Stomach (tissue), 19 donors: Measurements from ENCODE around the gene BOK. TPM values are rescaled to one million over a fixed set of nuclear protein-coding genes. Genes with fewer than 3 reads are reported as not detected.

ENCODE experiments used
- DNase-seq, 2 donors: peaks; one replicate each; pipeline versions ENCODE4 v3.0.0 to v3.0.0-alpha.2; 2013 to 2019
- H3K27ac ChIP-seq, 5 donors: fragments of 200-600 bp in 4 of 5; sonication (generic) in 4 of 5; one replicate each; pipeline ENCODE4 v1.5.1; 2013 to 2019; ENCODE audit warnings: mild to moderate bottlenecking in 1 of 5, moderate library complexity in 1 of 5
- H3K27me3 ChIP-seq, 3 donors: fragments of 200-600 bp; sonication (generic); one replicate each; pipeline ENCODE4 v1.5.1; 2017 to 2019; ENCODE audit warnings: mixed run types in 1 of 3
- H3K36me3 ChIP-seq, 4 donors: fragments of 200-600 bp; sonication (generic); 1 replicate in 3 of 4; 2 replicates in 1 of 4; pipeline ENCODE4 v1.5.1; 2016 to 2019
- H3K4me1 ChIP-seq, 4 donors: fragments of 200-600 bp; sonication (generic); one replicate each; pipeline ENCODE4 v1.5.1; 2016 to 2019
- H3K4me3 ChIP-seq, 4 donors: fragments of 200-600 bp; sonication (generic) in 3 of 4; one replicate each; pipeline ENCODE4 v1.5.1; 2016 to 2019; ENCODE audit warnings: mild to moderate bottlenecking in 1 of 4
- H3K9me3 ChIP-seq, 4 donors: fragments of 200-600 bp; sonication (generic); one replicate each; pipeline ENCODE4 v1.5.1; 2016 to 2019
- CTCF ChIP-seq, 7 experiments: fragments of 450-650 bp in 4 of 7; fragments of 200-600 bp in 3 of 7; sonication (generic) in 3 of 7; IDR thresholded peaks; one replicate each; pipeline ENCODE4 v1.5.1; 2016 to 2019; ENCODE audit warnings: antibody characterized with exemption in 7 of 7, control low read depth in 2 of 7, mild to moderate bottlenecking in 1 of 7
- EP300 ChIP-seq: sonication (generic); formaldehyde crosslinking; IDR thresholded peaks from one replicate; pipeline ENCODE4 v1.6.1; 2017; ENCODE audit warnings: antibody characterized with exemption
- POLR2A ChIP-seq, 4 donors: fragments of 450-650 bp; IDR thresholded peaks; one replicate each; pipeline ENCODE4 v1.6.1; 2016; ENCODE audit warnings: antibody characterized with exemption in 4 of 4, control low read depth in 2 of 4, mild to moderate bottlenecking in 1 of 4, moderate library complexity in 1 of 4
- POLR2AphosphoS5 ChIP-seq, 3 donors: sonication (generic); formaldehyde crosslinking; IDR thresholded peaks; one replicate each; pipeline ENCODE4 v1.6.1; 2016; ENCODE audit warnings: antibody characterized with exemption in 3 of 3
- WGBS, 5 donors: extraction: QIAGEN DNeasy Blood & Tissue Kit in 3 of 5; methylation state at CpG; one replicate each; pipeline versions ENCODE4 v1.1.5 to v1.1.7; 2013 to 2018; 5-methylcytosine and 5-hydroxymethylcytosine counted together
- intact Hi-C: fragments of 100-400 bp; cut with DNase I; formaldehyde crosslinking; loops from one replicate; pipeline ENCODE4 v1.15.1; 2023; ENCODE audit warnings: low total_unique reads
- long read RNA-seq, 10 donors: transcript quantifications; one replicate each; lab custom pipeline, GENCODE V29; 2026
- polyA plus RNA-seq, 3 donors: library from polyadenylated mRNA; stranded (reverse); fragments of 200-250 nt; gene quantifications; one replicate each; pipeline ENCODE4 v1.2.3, GENCODE V29; 2013
- total RNA-seq, 5 donors: library from RNA; depleted of rRNA; stranded (reverse); fragments of >200 nt; gene quantifications; one replicate each; pipeline versions ENCODE4 v1.1.0 to v1.2.3, GENCODE V29; 2014 to 2016
- donor health status: healthy with polysubstance abuse.
- donor health status: Bipolar disorder and iron deficiency.
- donor health status: healthy.

Gene BOK, protein sequence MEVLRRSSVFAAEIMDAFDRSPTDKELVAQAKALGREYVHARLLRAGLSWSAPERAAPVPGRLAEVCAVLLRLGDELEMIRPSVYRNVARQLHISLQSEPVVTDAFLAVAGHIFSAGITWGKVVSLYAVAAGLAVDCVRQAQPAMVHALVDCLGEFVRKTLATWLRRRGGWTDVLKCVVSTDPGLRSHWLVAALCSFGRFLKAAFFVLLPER
- total RNA-seq (100 to 1,000 TPM in 1 of 5 donors, 10 to 100 TPM in 4; 13.0 to 112 (median 69.4) TPM), polyA plus RNA-seq (10 to 100 TPM; 14.7 to 31.0 (median 21.6) TPM)
- long read RNA-seq, donor 1, partial matches to known transcripts: 0 of 2 reads
- long read RNA-seq, donor 1, other reads (novel, unspliced or antisense): 0 of 2 reads
- long read RNA-seq, donor 2, partial matches to known transcripts: 0 of 4 reads
- long read RNA-seq, donor 2, other reads (novel, unspliced or antisense): 0 of 4 reads
- long read RNA-seq, donor 3, partial matches to known transcripts: 6 of 10 reads
- long read RNA-seq, donor 3, other reads (novel, unspliced or antisense): 0 of 10 reads
- long read RNA-seq, donor 4: 0 reads
- long read RNA-seq, donor 5, partial matches to known transcripts: 0 of 3 reads
- long read RNA-seq, donor 5, other reads (novel, unspliced or antisense): 0 of 3 reads
- long read RNA-seq, donor 6: 0 reads
- long read RNA-seq, donor 7, transcript BOK-201 (5 exons, 2,657 nt): major isoform, 12 of 12 reads
- long read RNA-seq, donor 7, partial matches to known transcripts: 0 of 12 reads
- long read RNA-seq, donor 7, other reads (novel, unspliced or antisense): 0 of 12 reads
- long read RNA-seq, donor 8, partial matches to known transcripts: 0 of 4 reads
- long read RNA-seq, donor 8, other reads (novel, unspliced or antisense): 0 of 4 reads
- long read RNA-seq, donor 9, partial matches to known transcripts: 17 of 18 reads
- long read RNA-seq, donor 9, other reads (novel, unspliced or antisense): 0 of 18 reads
- long read RNA-seq, donor 10, partial matches to known transcripts: 0 of 2 reads
- long read RNA-seq, donor 10, other reads (novel, unspliced or antisense): 0 of 2 reads

GRCh38 chr2:241558532-241559322 lies at the start of gene BOK:
Gene BOK (plus strand): TSS chr2:241558745. CDS start chr2:241559484, 739 bp downstream.
- Histone ChIP-seq H3K27ac (peak within 1 kb of the TSS; percentile 78 to 91 (median 81)), H3K9me3 (peaks cover 0 to 10% (median 4%) of the 10 kb centered on the region in 4 donors), H3K27me3 (peaks cover 0 to 30% (median 0%) of the 10 kb centered on the region in 3 donors), H3K4me3 (peak within 1 kb of the TSS; percentile 75 to 87 (median 82)), H3K36me3 (peaks cover 4 to 16% (median 13%) of the 10 kb centered on the region in 4 donors), H3K4me1 (peaks cover 32 to 52% (median 47%) of the 10 kb centered on the region in 4 donors)
- TF ChIP-seq EP300 (no peak), POLR2A (IDR thresholded peaks at IDR 0.05) (no peak), CTCF (IDR thresholded peaks at IDR 0.05) (no peak), POLR2AphosphoS5 (IDR thresholded peaks at IDR 0.05) (peak in 1 of 3 donors; percentile 26)
- intact Hi-C loops: no loop called here
- DNase-seq: peak; percentile 73 to 87
- 1 to 5% (median 2%) methylated on average over 27 to 98 of the region's 98 CpGs for WGBS, 5 donors

DNA sequence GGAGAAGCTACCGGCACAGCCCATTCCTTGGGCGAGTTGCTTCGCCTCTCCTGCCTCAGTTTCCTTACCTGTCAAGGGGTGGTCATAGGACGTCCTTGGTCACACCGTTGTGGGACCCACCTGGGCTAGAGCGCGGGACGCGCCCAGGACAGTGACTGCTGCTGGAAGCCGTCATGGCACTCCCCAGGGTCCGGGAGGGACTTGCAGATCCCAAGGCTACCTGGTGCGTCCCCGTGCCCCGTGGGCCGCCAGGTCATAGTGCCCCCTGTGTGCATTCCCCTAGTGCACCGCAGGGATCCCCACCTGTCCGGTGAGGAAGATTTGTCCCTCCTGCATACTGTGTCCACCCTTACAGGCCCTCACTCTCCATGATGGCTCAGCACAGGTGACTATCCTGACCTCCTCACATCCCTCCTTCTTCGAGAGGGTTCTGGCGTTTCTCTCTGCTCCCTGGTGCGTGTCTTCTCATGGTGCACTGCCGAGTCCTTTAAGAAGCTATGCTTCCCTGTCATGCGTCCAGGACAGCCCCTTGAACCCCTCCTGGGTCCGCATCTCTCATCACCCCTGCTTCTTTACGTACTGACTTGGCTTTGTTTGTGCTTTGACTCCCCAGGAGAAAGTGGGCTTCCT lies 49.3 kb upstream of the BOK start:
- Histone ChIP-seq H3K36me3 (peaks cover 0 to 13% (median 1%) of the 10 kb centered on the region in 4 donors), H3K27me3 (no peaks in the 10 kb centered on the region), H3K4me1 (peaks cover 26 to 48% (median 42%) of the 10 kb centered on the region in 4 donors), H3K4me3 (peak overlapping the region; percentile 72 to 100 (median 87)), H3K9me3 (no peaks in the 10 kb centered on the region), H3K27ac (peak overlapping the region in 4 of 5 donors; percentile 85 to 93 (median 90))
- intact Hi-C loops: no loop called here
- whole genome bisulfite sequencing, 5 donors: 17 to 27% (median 21%) methylated on average over 15 to 24 of the region's 24 CpGs
- peak in 1 of 2 donors; percentile 52 for DNase-seq
- TF ChIP-seq CTCF (IDR thresholded peaks at IDR 0.05) (no peak), POLR2A (IDR thresholded peaks at IDR 0.05) (no peak), EP300 (no peak), POLR2AphosphoS5 (IDR thresholded peaks at IDR 0.05) (no peak)

DNA sequence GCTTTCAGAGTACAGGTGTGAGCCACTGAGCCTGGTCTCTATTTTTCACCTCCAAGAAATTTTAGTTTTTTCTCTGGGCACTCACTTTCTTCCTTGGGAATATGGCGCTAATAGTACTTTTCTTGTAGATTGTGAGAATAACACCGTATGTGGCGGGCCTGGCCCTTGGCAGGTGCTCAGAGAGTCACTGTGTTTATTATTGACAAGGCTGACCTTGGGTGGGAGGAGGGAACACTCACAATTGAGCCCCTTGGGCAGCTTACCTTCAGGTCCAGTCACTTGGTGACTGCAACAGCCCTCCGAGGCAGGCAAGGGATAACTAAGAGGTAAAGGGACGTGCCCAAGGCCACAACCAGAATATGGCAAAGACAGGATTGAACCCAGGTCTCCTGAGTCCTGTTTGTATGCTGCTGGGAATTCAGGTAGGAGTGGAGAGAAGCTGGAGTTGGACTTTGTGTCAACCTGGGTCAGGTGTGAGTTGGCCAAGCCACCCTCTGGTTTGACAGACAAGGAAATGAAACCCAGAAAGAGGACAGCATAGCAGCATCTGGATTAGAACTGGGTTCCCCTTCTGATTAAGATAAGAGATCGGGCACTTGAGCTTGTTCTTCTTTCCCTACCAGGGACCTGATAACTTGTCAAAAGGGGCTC lies 47.3 kb upstream of the BOK start:
- 89 to 95% (median 90%) methylated on average over 5 to 6 of the region's 6 CpGs for whole genome bisulfite sequencing, 5 donors
- no peak for DNase-seq
- peaks cover 22 to 32% (median 30%) of the 10 kb centered on the region in 4 donors for H3K4me1 ChIP-seq
- no peak overlapping the region for H3K4me3 ChIP-seq
- no peaks in the 10 kb centered on the region for H3K27me3 ChIP-seq
- H3K36me3 ChIP-seq: peaks cover 0 to under 1% (median 0%) of the 10 kb centered on the region in 4 donors
- no peak overlapping the region for H3K27ac ChIP-seq
- H3K9me3 ChIP-seq: no peaks in the 10 kb centered on the region
- intact Hi-C loops: no loop called here
- no peak for TF ChIP-seq CTCF (IDR thresholded peaks at IDR 0.05)
